ENCODE measurements around the gene SLC50A1.

GRCh38 chr1:155140630-155140953 is 4.9 kb downstream of the SLC50A1 start:
- TF ChIP-seq, protein P1, sequence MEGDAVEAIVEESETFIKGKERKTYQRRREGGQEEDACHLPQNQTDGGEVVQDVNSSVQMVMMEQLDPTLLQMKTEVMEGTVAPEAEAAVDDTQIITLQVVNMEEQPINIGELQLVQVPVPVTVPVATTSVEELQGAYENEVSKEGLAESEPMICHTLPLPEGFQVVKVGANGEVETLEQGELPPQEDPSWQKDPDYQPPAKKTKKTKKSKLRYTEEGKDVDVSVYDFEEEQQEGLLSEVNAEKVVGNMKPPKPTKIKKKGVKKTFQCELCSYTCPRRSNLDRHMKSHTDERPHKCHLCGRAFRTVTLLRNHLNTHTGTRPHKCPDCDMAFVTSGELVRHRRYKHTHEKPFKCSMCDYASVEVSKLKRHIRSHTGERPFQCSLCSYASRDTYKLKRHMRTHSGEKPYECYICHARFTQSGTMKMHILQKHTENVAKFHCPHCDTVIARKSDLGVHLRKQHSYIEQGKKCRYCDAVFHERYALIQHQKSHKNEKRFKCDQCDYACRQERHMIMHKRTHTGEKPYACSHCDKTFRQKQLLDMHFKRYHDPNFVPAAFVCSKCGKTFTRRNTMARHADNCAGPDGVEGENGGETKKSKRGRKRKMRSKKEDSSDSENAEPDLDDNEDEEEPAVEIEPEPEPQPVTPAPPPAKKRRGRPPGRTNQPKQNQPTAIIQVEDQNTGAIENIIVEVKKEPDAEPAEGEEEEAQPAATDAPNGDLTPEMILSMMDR (IDR thresholded peaks at IDR 0.05; ENCODE audit: poor library complexity) = no peak
- TF ChIP-seq EZH2phosphoT487 (IDR thresholded peaks at IDR 0.05; ENCODE audit: low read depth, severe bottlenecking, unreplicated experiment) (no peak), EZH2 (IDR thresholded peaks at IDR 0.05; ENCODE audit: borderline replicate concordance) (no peak)
